ENCODE measurements around the gene CHD5.
"Not testable (repeated sequence)": the region's sequence is repeated elsewhere in the genome, so short reads cannot be mapped to it uniquely, and the experiment has no call there.

CHD5 gene

DNA sequence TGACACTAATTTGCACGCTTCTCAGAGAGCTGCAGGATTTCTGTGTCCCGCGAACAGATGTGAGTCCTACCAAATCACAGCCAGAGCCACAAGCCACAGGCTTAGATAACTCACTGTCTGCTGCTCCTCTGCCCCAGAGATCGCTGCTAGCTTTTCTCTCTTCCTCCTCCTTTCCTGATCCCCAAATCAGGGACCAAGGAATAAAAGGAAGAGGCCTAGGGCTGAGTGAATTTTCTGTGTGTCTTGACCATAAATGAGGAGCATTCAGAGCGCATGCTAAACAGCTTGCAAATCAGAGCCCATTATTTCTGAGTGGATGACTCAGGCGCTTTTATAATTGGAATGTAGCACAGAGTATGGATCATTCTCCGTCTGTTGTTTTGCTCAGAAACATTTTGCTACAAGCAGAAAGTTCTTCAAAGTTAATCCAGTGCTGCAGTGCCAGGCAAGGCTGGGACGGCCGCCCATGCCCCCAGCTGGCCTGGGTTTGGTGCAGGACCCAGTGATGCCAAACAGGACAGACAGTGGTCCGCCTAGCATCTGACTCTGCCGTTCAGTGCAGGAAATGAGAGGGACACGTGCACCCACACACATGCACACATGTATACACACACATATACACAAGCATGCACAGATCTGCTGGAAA, 96.2 kb downstream of the CHD5 start:
- no peak for DNase-seq (ENCODE audit: low spot score)

- DNase-seq (ENCODE audit: low spot score), result no peak
These were observed 96.7 kb downstream of the CHD5 start for GRCh38 chr1:6083385-6083784.

GRCh38 chr1:6082430-6082971, 97.6 kb downstream of the CHD5 start:
- no peak for DNase-seq (ENCODE audit: low spot score)

- no peak for DNase-seq (ENCODE audit: low spot score)
These were observed 98.2 kb downstream of the CHD5 start for GRCh38 chr1:6081901-6082300.

GRCh38 chr1:6080469-6080868, 99.7 kb downstream of the CHD5 start:
- no peak for DNase-seq (ENCODE audit: low spot score)

GRCh38 chr1:6077919-6078318, 102.2 kb downstream of the CHD5 start:
- DNase-seq (ENCODE audit: low spot score), result no peak

GRCh38 chr1:6077506-6077905, 102.6 kb downstream of the CHD5 start:
- no peak for DNase-seq (ENCODE audit: low spot score)

GRCh38 chr1:6077061-6077460, 103.1 kb downstream of the CHD5 start:
- not testable (repeated sequence) for DNase-seq (ENCODE audit: low spot score)

GRCh38 chr1:6075748-6076147, 104.4 kb downstream of the CHD5 start:
- DNase-seq (ENCODE audit: low spot score), result no peak

DNA sequence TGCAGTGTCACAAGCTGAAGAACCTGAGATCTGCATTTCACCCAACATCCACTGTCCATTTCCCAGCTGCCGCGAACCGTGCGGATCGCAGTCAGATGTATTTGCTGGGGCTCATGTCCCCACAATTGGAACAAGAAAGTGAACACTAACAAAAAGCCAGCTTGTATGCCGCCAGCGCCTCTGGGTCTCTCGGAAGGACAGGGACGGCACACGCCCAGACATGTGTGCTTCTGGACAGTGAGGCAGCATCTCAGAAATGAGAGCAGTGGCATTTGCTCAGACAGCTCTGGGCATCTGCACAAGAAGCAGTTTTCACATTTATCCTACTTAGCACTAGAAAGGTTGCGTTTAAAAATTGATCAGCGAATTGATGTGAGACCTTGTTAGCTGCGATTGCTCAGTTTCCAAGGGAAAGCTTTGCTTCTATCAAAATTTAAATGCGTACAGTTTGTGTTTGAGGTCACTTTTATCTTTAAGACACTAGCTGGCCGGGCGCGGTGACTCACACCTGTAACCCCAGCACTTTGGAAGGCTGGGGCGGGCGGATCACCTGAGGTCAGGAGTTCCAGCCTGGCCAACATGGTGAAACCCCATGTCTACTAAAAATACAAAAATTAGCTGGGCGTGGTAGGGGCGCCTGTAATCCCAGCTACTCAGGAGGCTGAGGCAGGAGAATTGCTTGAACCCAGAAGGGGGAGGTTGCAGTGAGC, 105.8 kb downstream of the CHD5 start:
- DNase-seq (ENCODE audit: low spot score), result no peak

DNA sequence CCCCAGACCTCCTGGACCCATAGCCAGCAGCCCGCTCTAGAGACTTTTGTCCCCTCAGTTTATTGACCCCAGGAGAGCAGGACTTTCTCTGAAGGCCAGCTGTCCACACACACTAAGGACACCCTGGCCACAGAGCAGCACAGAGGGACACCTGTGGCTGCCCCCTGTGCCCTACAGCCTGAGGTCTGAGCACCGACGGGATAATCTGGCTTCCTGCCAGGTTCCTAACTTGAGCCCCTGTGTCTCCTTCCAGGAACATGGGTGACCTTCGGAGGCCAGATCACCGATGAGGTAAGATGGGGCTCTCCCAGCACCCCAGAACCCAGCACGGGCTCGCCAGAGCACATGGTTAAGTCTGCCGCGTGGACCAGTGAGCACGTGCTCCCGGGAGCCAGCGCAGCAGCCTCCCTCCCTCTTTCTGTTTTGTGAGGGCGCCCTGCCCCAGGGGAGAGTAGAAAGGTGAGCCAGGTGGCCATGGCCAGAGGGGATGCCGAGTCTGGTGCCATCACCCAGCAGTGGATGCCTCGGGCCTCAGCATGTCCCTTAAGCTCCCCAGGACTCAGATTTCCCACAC, 106.6 kb downstream of the CHD5 start:
- no peak for DNase-seq (ENCODE audit: low spot score)

- DNase-seq (ENCODE audit: low spot score), result no peak
These were observed 107.2 kb downstream of the CHD5 start for GRCh38 chr1:6072774-6073479.

DNA sequence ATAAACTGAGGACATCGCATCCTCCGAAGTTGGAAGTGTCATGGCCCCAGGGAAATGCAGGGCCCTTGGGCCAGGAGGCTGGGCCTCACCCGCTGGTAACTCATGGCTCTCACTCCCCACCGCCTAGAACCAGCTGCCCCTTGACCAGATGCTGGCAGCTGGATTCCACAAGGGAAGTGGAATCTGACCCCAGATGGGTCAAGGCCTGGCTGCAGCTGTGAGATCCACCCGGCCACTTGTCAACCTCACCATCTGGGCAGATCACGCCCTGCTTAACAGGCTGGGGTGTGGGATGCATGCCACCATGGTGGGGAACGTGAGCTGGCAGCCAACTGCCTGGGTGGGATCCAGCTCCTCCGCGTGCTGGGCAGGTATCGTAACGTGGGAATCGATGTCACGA, 108.9 kb downstream of the CHD5 start:
- DNase-seq (ENCODE audit: low spot score), result no peak

DNA sequence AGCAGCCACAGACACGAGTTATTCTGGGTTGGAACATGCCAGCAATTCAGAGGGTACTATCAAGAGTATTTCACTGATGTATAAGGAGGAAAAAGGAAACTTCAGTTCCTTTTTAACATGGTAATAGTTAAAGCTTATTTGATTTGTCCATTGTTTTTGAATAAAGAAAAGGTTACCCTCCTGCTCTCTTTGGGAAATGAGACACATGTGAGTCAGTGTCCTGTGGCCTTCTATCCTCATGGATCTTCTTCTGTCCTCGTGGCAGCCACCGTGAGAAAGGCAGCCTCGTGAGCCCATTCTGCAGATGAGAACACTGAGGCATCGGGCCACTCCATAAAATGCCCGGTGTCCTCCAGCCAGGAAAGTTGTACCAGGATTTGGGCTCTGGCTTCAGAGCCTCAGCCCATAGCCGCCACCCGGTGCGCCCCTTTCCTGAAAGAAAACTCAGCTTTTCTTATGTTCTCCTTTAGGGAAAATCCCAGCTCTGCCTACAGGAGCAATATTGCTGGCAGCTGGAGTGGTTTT, 109.6 kb downstream of the CHD5 start:
- DNase-seq (ENCODE audit: low spot score), result no peak

- DNase-seq (ENCODE audit: low spot score), result no peak
These were observed 110.5 kb downstream of the CHD5 start for GRCh38 chr1:6069573-6069972.

DNA sequence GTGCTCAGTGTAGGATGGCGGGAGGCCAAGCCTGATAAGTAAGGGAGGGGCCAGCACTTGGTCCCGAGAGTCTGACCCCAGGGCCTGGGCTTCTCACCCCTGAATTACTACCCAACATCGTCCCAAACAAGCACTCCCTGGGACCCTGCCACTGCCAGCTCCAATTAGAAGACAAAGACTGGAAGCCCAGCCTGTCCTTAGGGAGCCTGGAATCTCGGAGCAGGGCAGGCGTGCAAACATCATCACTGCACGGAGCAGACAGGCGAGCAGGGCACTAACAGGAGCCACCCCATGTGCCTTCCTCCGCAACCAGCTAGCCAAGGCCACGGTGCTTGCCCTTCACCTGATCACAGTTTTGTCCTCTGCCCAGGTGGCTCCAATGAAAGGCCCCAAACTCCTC, 111.2 kb downstream of the CHD5 start:
- no peak for DNase-seq (ENCODE audit: low spot score)

DNA sequence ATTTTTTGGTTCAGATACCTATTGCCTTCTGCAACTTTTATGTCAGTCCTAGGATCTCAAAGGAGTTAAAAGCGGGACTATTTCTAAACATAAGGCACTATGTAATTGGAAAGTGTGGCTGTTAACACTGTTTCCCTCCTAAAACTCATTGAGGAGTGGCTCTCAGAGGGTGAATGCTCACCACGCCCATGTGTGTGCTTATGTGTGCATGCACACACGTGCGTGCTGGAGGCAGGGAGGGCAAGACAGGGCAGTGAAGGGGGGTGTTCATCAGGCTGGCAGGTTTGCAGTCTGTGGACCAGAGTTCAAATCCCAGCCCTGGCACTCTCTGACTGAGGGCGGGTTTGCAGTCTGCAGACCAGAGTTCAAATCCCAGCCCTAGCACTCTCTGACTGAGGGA, 112.0 kb downstream of the CHD5 start:
- DNase-seq (ENCODE audit: low spot score), result no peak

- DNase-seq (ENCODE audit: low spot score), result no peak
These were observed 113.4 kb downstream of the CHD5 start for GRCh38 chr1:6066680-6067079.

DNA sequence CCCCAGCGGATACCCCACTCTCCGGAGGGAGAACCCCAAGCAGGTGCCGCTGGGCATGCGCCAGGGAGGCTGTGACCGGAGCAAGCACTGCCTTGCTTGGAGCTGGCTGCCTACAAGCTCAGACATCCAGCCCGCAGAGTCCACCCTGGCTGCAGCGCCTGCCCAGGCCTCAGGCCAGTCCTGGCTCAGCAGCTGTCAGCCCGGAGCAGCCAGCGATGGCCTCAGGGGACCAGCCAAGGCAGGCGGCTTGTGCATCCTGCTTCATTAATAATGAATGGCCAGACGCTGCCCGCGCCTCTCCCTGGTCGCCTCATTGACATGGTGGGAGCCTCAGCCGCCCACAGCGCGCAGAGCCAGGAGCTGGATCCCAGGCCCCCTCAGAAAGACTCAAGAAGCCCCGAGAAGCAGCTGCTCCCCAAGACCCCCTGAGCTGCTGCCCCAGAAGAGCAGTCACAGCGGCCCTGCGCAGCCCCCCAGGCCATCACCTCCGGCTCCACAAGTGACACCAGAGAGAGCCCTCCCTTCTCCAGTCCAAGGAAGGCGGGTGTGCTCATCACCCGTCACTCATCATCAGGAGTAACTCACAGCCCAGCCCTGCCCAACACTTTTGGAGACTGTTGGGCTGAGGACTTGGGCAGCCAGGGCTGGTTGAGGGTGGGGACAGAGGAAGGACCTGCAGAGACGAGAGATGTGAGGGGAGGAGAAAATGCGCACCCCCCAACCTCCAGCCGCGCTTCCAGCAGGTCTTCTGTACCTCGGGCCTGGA, 114.8 kb downstream of the CHD5 start:
- no peak for DNase-seq (ENCODE audit: low spot score)

- DNase-seq (ENCODE audit: low spot score), result not testable (repeated sequence)
These were observed 116.5 kb downstream of the CHD5 start for GRCh38 chr1:6063532-6064053.

DNA sequence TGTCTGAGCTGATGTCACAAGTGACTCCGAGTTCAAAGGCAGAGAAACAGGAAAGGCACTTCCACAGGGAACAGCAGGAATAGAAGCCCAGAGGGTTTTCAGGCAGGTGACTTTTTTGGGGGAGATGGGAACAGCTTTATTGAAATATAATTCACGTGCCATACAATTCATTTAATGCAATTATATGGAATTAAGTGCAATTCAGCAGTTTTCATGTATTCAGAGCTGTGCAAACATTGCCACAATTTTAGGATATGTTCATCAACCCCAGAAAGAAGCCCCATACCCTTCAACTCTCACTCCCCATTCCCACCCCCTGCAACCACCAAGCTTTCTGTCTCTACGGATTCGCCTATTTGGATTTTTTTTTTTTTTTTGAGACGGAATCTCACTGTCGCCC, 117.5 kb downstream of the CHD5 start:
- no peak for DNase-seq (ENCODE audit: low spot score)
